HG03432 (cell line): ENCODE results near the gene BOLA2B.
"Not testable (repeated sequence)": the region's sequence is repeated elsewhere in the genome, so short reads cannot be mapped to it uniquely, and the experiment has no call there.

Experiments used
- ATAC-seq: cut with Tn5 transposase; IDR thresholded peaks from one replicate; pipeline ENCODE4 v1.9.1; 2021; ENCODE audit warnings: mild to moderate bottlenecking, moderate library complexity; ENCODE audit not compliant: unreplicated experiment

Gene BOLA2B

DNA sequence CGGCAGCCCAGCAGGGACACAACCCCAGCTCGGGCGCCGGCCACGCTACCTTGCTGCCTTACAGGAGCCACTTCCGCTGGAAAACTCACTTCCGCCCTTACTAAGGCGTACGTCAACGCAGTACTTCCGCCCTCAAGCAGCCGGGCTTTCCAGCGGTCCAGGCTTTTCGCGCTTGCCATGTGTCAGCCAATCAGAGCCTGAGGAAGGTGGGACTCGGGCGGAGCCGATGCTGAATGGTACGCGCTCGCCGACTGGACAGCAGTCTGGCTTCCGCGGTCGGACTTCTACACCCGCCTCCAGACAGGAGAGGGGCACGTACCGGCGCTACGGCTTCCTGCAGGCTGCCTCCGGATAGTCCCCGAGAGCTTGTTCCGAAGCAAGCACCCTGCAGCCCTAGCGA is at the start of gene BOLA2B, which contains the start of gene SLX1A:
BOLA2B (minus strand) TSS at position 52 of the 400 bp plus-strand sequence. CDS start 71 bp downstream, outside the sequence.
SLX1A (plus strand) TSS at position 261 of the 400 bp plus-strand sequence. CDS start 210 bp downstream, outside the sequence.
- peak; percentile 85 for ATAC-seq

DNA sequence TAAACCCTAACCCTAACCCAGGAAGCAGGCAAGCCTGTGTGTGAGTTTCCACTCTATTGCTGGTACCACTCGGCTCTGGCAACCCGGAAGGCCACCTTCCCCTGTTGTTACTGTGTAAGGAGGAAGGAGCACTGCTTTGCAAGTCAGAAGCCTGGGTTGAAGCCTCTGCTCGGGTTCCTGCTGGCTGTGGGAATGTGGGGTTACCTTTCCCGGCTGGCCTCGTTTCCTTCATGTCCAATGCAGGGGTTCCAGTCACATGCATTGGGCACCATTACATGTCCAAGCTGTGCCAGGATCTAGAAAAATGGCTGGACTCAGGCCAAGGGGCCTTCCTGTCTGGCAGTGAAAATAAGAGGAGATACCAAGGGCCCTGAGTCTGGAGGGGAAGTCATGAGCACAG is 23.6 kb upstream of the BOLA2B start:
- ATAC-seq = not testable (repeated sequence)

DNA sequence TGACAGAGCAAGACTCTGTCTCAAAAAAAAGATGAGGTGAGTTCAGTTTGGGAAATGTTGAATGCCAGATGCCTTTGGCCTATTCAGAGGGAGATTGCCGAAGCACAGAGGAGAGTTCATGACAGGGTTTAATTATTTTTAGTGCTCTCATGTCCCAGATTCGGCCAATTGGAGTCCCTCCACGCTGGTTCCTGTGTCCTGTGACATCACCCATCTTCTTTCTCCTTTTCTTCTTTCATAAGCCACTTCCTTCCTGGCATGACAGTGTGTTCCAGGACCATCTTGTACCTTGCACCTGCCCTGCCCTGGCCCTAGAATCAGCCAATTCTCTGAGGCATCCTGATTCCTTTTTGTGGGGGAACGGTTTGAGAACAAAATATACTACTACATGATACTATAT is 17.9 kb upstream of the BOLA2B start:
- ATAC-seq = not testable (repeated sequence)

DNA sequence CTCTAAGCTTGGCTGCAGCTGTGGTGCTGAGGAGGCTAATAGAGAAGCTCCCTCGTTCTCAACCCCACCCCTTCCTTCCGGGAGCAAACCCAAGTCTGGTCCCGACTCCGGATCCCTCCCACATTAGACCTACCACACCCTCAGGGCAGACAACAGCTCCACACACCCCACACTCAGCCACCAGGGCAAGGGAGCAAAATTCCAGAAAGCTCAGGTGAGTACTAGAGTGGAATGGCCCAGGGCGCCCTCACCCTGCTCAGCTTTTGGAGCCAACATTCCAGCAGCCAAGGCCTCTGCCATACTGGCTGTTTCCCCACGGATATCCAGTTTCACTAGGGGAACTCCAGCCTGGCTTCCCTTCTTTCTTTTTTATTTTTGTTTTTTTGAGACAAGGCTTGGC is 15.6 kb upstream of the BOLA2B start:
- ATAC-seq = not testable (repeated sequence)

DNA sequence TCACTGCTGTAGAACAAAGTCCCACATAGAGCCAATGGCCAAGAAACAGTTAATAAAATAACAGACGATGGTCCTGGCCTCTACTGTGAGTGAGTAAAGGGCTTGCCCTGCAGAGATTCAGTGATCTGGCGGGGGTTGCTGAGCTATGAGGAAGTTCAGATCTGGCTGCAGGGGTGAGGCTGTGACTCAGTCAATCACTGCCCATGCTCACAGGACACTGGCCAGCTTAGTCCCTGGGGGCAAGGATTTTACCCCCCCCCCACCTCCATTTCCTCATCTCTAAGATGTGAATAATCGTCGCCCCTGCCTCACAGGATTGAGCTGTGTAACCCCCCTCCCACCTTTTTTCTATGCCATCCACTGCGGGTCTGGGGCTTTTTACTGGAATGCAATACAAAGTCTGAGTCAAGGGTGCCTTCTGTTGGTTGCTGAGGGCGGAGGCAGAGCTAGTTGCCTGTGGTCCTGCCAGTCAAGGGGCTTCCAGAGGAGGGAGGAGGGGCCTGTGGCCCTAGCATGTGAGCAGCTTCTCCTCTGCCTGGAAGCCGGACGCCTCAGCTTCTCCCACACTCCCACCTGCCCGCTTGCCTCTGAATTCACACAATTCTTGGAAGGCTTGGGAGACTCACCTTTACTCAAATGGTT is 13.7 kb upstream of the BOLA2B start:
- ATAC-seq = not testable (repeated sequence)

- not testable (repeated sequence) for ATAC-seq
Observed at GRCh38 chr16:30206252-30206651, 12.8 kb upstream of the BOLA2B start.

GRCh38 chr16:30205541-30206236 is 12.2 kb upstream of the BOLA2B start:
- ATAC-seq = not testable (repeated sequence)

DNA sequence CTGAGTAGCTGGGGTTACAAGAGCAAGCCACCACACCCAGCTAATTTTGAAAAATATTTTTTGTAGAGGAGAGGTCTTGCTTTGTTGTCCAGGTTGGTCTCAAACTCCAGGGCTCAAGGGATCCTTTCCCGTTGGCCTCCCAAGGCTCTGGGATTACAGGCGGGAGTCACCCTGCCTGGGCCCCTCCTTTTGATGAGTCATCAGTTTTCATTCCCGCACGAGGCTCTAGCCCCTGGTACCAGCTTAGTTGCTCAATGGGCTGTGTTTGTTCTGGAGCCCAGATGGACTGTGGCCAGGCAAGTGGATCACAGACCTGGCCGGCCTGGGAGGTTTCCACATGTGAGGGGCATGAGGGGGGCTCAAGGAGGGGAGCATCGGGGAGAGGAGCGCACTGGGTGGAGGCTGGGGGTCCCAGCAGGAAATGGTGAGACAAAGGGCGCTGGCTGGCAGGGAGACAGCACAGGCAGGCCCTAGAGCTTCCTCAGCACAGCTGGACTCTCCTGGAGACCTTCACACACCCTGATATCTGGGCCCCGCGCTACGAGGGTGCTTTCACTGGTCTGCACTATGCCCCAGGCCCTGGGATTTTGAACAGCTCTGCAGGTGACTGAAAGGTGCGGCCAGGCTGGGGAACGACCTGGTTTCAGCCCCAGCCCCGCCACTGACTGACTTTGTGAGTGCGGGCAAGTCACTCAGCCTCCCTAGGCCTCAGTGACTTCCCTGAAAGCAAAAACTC is 6.3 kb upstream of the BOLA2B start:
- not testable (repeated sequence) for ATAC-seq

DNA sequence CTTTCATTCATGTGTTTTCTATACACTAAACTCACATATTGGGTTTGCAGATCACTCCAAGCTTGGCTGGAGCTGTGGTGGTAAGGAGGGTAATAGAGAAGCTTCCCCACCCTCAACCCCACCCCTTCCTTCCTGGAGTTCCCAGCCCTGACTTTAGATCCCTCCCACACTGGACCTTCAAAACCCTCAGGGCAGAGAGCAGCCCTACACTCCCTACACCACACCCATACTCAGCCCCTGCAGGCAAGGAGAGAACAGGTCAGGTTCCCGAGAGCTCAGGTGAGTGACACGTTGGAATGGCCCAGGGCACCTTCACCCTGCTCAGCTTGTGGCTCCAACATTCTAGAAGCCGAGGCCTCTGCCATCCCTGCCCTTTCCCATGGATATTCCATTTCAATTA is 5.6 kb upstream of the BOLA2B start, which contains the start of gene SULT1A3:
SULT1A3 (plus strand) TSS at position 207 of the 400 bp plus-strand sequence. CDS start 1,474 bp downstream, outside the sequence.
- ATAC-seq = not testable (repeated sequence)

DNA sequence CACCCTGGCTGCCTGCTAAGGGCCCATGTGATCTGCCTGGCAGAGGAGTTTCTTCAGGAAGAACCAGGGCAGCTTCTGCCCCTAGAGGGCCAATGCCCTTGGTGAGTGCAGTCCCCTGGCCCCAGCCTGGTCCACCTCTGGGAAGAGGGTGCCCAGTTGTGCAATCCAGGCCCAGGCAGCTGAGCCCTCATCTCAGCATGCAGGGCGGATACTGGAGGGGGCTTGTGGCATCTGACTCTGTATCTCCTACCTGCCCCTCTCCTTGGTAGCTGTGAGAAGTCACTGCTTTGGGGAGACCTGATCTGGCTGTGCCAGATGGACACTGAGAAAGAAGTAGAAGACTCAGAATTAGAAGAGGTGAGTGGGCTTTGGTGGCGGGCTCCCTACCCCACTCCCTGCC is 3.5 kb upstream of the BOLA2B start:
- not testable (repeated sequence) for ATAC-seq

DNA sequence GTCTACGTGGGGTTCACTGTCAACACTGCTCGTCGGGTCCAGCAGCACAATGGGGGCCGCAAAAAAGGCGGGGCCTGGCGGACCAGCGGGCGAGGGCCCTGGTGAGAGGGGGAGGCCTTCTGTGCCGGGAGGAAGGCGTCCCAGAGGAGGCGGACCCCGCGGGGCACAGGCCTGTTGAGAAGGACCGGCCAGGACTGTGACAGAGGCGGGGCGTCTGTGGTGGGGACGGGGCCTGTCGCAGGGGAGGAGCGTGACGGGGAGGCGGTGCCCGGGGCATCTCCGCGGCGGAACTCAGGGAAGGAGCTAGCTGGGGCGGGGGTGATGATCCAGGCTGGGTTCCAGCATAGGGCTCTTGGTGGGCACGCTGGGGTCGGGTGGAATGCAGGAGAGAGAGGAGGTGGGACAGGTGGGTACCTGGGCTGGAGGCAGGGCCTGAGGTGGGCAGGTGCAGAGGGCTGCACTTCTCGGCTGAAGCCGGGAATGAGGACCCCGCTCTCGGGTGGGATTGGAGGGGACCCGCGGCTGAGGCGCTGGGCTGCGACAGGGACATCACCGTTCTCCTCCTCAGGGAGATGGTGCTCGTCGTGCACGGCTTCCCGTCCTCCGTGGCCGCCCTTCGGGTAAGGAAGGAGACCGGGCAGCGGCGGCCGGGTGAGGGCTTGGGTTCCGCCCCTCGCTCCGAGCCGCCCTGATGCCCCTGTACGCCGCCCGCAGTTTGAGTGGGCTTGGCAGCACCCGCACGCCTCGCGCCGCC is 883 bp upstream of the BOLA2B start:
- peak; percentile 72 for ATAC-seq

DNA sequence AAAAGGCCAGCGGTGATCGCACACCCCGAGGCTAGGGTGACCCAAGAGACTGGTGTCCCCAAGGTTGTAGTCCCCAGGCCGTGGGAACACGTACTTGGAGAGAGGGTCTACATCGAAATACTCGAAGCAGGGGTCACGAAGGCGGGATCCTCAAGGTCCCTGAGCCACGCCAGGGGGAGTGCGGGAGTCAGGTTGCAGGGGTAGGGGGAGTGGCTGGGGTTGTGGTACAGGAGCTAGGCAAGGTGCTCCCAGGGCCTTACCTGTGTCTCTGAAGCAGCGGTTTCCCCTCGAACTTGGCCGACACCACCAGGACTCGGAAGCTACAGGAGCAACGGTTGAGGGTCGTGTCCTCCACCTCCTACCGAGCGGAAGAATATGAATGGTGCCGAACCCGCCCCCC is 368 bp downstream of the BOLA2B start:
- ATAC-seq = peak; percentile 13

DNA sequence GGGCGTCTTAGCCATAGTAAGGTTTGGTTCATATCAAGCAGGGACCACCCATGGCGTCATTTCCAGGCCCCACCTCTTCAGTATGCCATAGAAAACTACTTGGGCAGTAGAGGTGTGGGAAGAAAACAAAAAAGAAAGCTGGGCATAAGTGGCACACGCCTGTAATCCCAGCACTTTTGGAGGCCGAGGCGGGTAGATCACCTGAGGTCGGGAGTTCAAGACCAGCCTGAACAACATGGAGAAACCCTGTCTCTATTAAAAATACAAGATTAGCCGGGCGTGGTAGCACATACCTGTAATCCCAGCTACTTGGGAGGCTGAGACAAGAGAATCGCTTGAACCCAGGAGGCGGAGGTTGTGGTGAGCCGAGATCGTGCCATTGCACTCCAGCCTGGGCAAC is 2.3 kb downstream of the BOLA2B start:
- not testable (repeated sequence) for ATAC-seq

- no peak for ATAC-seq
Observed at GRCh38 chr16:30187971-30188561, 5.4 kb downstream of the BOLA2B start.

GRCh38 chr16:30187556-30187865 is 6.0 kb downstream of the BOLA2B start:
- no peak for ATAC-seq

DNA sequence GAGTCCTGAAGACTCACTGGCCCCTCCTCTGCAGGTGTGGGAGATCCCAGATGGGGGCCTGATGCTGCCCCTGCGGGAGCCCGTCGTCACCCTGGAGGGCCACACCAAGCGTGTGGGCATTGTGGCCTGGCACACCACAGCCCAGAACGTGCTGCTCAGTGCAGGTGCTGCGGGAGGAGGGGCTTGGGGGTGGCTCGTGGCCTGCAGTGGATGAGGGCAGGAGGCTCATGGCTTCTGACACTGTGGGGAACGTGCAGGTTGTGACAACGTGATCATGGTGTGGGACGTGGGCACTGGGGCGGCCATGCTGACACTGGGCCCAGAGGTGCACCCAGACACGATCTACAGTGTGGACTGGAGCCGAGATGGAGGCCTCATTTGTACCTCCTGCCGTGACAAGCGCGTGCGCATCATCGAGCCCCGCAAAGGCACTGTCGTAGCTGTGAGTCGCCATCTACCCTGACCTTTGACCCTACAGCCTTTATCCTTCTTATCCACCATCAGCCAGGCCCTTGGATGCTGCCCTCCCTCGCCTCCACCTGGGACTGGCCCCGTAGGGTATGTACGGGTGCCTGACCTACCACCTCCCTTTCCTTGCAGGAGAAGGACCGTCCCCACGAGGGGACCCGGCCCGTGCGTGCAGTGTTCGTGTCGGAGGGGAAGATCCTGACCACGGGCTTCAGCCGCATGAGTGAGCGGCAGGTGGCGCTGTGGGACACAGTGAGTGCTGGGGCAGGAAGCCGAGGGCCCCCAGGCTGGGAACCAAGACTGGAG is 6.5 kb downstream of the BOLA2B start:
- ATAC-seq = no peak

GRCh38 chr16:30186444-30186781 is 7.1 kb downstream of the BOLA2B start:
- ATAC-seq = no peak

DNA sequence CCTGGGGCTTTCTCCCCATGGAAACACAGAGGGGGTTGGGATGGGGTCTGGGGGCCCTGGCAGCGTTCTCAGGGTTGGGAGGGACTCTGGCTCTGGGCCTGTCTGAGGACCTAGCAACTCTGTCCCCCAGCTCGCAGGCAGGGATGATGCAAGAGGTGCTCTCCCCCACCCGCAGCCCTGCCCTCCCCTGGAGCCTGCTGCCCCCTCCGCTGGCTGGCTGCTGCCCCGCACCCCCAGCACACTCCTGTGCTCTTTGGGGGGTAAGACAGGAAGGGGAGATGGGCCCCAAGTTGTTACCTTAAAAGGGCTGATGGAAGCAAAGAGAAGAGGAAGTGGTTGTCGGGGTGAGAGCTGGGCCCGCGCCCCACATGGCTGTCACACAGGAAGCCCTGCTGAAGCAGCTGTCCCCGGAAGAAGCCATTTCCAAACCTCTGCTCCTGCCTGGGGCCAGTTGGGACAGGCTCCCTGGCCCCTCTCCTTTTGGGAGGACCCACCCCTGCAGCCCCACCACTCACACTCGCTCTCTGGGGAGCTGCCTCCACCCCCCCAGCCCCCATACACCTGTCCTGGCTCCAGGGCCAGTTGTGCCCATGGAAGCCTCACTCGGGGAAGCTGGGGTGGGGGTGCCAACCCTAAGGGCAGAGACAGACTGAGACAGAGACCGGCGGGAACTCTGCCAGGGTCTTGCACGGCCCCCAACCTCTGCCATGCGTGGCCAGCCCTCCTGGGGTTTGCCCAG is 7.6 kb downstream of the BOLA2B start:
- peak; percentile 32 for ATAC-seq
